Measurements from ENCODE around the gene POSTN.

POSTN gene, protein sequence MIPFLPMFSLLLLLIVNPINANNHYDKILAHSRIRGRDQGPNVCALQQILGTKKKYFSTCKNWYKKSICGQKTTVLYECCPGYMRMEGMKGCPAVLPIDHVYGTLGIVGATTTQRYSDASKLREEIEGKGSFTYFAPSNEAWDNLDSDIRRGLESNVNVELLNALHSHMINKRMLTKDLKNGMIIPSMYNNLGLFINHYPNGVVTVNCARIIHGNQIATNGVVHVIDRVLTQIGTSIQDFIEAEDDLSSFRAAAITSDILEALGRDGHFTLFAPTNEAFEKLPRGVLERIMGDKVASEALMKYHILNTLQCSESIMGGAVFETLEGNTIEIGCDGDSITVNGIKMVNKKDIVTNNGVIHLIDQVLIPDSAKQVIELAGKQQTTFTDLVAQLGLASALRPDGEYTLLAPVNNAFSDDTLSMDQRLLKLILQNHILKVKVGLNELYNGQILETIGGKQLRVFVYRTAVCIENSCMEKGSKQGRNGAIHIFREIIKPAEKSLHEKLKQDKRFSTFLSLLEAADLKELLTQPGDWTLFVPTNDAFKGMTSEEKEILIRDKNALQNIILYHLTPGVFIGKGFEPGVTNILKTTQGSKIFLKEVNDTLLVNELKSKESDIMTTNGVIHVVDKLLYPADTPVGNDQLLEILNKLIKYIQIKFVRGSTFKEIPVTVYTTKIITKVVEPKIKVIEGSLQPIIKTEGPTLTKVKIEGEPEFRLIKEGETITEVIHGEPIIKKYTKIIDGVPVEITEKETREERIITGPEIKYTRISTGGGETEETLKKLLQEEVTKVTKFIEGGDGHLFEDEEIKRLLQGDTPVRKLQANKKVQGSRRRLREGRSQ

DNA sequence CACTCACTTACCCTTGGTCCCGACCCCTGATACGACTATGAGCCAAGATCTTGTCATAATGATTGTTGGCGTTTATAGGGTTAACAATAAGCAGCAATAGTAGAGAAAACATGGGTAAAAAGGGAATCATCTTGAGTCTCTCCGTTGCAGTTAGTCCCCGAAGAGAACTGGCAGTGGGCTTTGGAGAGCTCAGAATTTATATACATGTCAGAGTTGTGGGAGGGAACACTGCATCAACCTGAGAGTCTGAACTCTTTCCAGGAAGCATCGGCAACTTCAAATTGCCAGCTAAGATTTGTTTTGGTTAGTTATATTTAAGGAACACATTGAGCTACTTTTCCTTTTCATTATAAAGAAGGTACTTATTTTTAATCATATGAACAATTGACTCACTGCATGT lies at the start of gene POSTN:
Gene POSTN, minus strand, starts transcription at position 172 of the 400 bp plus-strand sequence. Its CDS starts 42 bp downstream, at position 130.
- DNase-seq = no peak

GRCh38 chr13:37647031-37647650 lies 48.6 kb upstream of the POSTN start:
- DNase-seq = no peak

DNA sequence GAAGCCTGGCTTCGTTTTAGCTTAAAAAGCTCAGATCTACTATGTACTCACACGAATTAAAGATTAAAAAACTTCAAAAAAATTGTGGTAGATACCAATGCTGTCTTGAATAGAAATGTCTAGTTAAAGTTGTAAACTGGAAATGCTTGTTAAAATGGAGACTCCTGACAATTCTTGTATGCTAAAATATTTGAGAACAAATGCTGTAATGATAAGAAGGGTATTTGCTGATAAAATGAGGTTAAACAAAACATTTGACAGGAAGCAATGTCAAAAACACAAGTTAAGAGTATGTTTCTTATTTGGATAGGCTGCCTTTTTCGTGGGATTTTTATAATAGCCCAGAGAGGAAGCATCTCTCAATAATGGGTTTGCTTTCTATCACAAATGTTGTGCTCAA lies 48.0 kb upstream of the POSTN start:
- DNase-seq = no peak

DNA sequence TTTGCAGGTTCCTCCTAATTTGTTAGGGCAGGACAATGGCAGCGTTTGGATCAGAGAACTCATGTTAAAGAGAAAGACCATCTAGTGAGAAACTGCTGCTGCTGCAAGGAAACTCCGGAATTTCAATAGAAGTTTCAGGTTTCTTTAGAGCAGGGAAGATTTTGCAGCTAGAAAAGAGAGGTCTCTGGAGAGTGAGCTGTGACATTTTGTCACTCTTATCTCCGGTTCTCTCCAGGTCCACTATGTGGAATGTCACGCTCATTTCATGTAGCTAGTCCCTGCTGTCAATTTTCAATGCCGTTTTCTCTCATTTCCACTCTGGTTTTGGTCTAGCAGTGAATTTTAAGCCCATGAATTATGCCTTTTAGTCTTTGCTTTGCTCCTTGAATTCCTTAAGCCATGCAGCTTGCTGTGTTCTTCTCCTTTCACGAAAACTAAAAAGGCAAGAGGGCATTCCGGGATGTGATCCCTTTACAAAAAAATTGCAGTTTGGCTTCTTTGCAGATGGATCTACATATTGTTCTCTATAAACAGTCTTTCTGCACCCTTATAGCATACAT lies 46.7 kb upstream of the POSTN start:
- no peak for DNase-seq

GRCh38 chr13:37641391-37641790 lies 42.8 kb upstream of the POSTN start:
- DNase-seq = no peak

DNA sequence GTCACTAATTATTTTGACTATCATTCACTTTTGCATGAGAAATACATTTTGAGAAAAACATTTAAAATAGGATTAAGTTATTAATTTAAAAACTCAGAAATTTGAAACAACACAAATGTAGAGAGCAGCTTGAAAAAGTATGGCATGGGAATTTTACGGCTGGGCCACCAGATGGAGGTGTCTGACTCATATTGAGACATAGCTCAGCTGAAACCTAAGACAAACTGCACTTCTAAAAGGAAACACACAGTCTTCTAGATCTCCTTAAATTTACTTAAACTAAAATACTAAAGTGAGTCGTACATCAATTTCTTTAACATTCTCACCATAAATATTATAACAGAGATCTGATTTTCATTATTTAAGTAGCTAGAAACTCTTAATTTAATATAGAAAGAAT lies 41.9 kb upstream of the POSTN start:
- DNase-seq = no peak

- no peak for DNase-seq
Measured at GRCh38 chr13:37636701-37637100, 38.1 kb upstream of the POSTN start.

GRCh38 chr13:37632294-37632693 lies 33.7 kb upstream of the POSTN start:
- no peak for DNase-seq

DNA sequence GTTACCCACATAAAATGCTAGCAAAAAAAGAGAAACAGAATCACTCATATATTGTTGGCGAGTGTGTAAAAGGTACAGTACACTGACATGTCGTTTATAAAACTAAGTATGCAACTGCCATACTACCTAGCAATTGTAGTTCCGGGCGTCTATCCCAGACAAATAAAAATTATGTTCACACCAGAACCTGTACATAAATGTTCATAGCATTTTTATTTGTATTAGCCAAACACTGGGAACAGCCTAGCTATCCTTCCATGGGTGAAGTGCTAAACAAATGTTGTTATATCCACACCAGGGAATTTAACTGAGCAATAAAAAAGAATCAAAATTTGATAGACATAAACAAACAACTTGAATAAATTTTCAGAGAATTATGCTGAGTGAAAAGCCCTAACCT lies 28.9 kb upstream of the POSTN start:
- DNase-seq = no peak

- no peak for DNase-seq
Measured at GRCh38 chr13:37621811-37622361, 23.3 kb upstream of the POSTN start.

GRCh38 chr13:37618554-37618953 lies 20.0 kb upstream of the POSTN start:
- DNase-seq = no peak

DNA sequence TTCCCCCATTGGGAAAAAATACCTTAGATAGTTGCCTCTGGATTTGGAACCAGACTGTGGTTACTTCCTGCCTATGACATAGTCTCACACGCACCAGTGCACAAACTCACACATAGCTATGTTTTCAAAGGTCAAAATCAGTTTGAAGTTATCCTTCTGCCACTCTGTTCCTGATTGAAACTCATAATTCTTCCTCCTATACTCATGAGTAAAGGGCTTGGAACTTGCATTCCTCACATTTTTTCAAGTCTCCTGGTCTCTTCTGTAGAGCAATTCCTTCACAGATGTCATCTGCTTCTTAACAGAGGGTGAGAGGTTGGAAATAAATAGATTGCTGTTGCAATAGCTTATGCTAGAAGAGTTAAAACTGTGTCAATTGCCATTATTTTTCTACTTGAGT lies 18.6 kb upstream of the POSTN start:
- no peak for DNase-seq

GRCh38 chr13:37616131-37616530 lies 17.6 kb upstream of the POSTN start:
- no peak for DNase-seq

- no peak for DNase-seq
Measured at GRCh38 chr13:37615276-37615675, 16.7 kb upstream of the POSTN start.

GRCh38 chr13:37613638-37614037 lies 15.1 kb upstream of the POSTN start:
- no peak for DNase-seq

- DNase-seq = no peak
Measured at GRCh38 chr13:37613236-37613635, 14.7 kb upstream of the POSTN start.

DNA sequence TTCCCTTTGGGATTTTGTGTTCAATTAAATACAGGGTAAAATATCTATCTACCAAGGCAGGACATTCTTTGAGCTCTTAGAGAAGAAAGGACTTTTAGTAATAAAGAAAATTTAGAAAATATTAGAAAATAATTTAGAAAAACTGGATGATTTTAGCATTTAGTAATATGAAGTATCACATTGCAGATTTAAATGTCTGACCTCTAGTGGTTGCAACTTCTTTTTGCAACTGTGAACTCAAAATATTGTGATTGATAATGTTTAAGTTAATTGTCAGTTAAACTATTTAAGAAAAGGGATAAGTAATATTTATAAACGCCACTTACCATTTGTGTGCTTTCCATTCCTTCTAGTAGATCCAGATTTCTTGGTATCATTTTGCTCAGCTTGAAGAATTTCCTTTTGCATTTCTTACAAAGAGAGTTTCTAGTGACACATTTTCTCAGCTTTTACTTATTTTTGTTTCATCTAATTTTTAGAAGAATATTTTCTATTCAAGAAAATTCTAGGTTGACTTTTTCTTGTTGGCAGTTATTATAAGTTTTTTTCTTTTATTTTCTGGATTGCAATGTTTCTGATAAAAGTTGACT lies 10.3 kb upstream of the POSTN start:
- DNase-seq = no peak

DNA sequence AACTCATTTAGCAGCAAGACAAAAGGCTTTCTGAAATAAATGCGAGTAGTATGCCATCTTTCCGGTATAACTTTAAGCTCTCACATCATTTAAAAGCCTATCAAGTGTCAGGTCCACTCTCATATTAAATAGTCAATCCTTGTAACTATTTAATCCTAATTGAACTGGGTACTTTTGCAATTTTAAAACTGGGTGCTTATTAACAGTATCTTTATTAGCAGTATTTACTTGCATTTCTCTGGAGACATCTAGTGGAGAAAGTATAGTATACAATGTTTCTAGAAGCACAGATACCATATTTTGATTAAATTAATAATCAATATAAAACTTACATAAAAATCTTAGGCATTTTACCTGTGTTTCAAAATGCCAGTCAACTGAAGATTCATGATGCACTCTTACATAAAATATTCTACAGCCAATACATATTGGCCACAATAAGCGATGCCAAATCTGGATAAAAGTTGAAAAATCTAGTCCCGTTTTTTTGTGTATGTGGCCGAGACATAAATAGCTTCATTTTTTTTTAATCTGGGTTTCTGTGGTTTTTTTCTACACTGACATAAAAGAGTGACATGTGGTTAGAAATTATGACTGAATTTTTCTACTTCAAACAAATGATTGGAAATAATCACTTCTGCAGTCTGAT lies 4.3 kb upstream of the POSTN start:
- DNase-seq = no peak

- no peak for DNase-seq
Measured at GRCh38 chr13:37601648-37602440, 3.3 kb upstream of the POSTN start.

DNA sequence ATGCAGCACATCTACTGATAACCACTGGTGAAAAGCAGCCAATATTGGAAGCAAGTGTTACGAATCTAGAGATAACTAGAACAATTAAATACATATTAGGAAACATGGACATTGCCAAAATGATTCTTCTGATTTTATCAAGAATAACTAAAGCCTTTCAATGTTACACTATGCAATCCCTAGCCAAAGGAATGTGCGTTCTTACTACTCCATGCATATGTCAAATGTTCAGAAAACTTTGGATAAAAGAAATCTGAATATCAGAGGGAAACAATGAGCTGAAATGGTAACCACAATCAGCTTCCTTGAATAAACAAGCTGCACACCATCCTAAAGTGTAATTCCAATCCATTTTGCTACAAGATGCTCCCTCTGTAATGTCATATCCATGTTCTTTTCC lies 951 bp upstream of the POSTN start:
- no peak for DNase-seq

DNA sequence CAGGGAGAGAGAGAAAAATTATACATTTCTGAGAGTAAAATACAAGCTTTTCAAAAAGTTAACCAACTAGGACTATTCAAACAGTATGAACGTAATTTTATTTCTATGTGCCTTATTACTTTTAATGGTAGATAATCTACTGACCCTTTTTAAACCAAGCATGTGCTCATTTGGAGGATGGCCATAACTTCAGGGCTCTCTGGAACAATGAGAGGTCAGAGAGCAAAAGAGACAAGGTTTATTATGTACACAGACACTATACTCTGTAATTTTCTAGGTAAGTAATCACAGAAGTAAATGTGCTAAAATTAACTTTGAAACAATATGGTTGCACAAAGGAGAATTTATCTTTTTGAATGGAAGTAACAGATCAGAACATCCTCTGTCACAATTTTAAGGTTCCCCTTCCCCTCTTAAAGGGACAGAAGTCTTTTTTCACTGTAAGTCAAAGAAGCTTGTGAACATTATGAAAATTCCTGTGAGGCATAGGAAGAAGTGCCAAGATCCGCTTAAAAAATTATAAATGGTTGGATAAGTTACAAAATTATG lies 1.0 kb downstream of the POSTN start:
- no peak for DNase-seq
